Gastroesophageal sphincter (tissue), 4 donors: ENCODE data around the gene PDZD11. TPM values are rescaled to one million over a fixed set of nuclear protein-coding genes. Genes with fewer than 3 reads are reported as not detected.
A peak's percentile ranks its signal among the peaks of the same experiment; 100 is the strongest.

Source experiments
- ATAC-seq: fragments of 150-250 bp; one replicate; pipeline ENCODE4 v1.9.1; 2016; ENCODE audit warnings: mild to moderate bottlenecking, moderate library complexity
- H3K27ac ChIP-seq, 4 donors: fragments of 200-600 bp; sonication (generic) in 3 of 4; 1 replicate in 3 of 4; 2 replicates in 1 of 4; pipeline ENCODE4 v1.5.1; 2016 to 2019
- H3K27me3 ChIP-seq: fragments of 200-600 bp; sonication (generic); one replicate; pipeline ENCODE4 v1.5.1; 2019
- H3K36me3 ChIP-seq, 2 donors: fragments of 200-600 bp; sonication (generic); one replicate each; pipeline ENCODE4 v1.5.1; 2019; ENCODE audit warnings: control low read depth in 1 of 2
- H3K4me1 ChIP-seq, 3 donors: fragments of 200-600 bp; sonication (generic); 1 replicate in 2 of 3; 2 replicates in 1 of 3; pipeline ENCODE4 v1.5.1; 2016 to 2019; ENCODE audit warnings: control low read depth in 2 of 3
- H3K4me3 ChIP-seq, 2 donors: fragments of 200-600 bp; sonication (generic); one replicate each; pipeline ENCODE4 v1.5.1; 2019; ENCODE audit warnings: mild to moderate bottlenecking in 1 of 2, moderate library complexity in 1 of 2
- H3K9me3 ChIP-seq, 3 donors: fragments of 200-600 bp; sonication (generic); one replicate each; pipeline ENCODE4 v1.5.1; 2017 to 2019; ENCODE audit warnings: control low read depth in 2 of 3
- EP300 ChIP-seq: sonication (generic); formaldehyde crosslinking; IDR thresholded peaks from one replicate; pipeline ENCODE4 v1.6.1; 2017; ENCODE audit warnings: antibody characterized with exemption, mild to moderate bottlenecking
- POLR2A ChIP-seq, 2 donors: fragments of 450-650 bp; IDR thresholded peaks; one replicate each; pipeline ENCODE4 v1.6.1; 2017; ENCODE audit warnings: antibody characterized with exemption in 2 of 2, mild to moderate bottlenecking in 2 of 2, moderate library complexity in 1 of 2
- POLR2AphosphoS5 ChIP-seq: sonication (generic); formaldehyde crosslinking; IDR thresholded peaks from one replicate; pipeline ENCODE4 v1.6.1; 2017; ENCODE audit warnings: antibody characterized with exemption
- WGBS, 2 donors: methylation state at CpG; one replicate each; pipeline ENCODE4 v1.1.5; 2018; ENCODE audit warnings: low coverage in 1 of 2; 5-methylcytosine and 5-hydroxymethylcytosine counted together
- total RNA-seq, 4 donors: library from RNA; depleted of rRNA; stranded (reverse); fragments of >200 nt; gene quantifications; one replicate each; pipeline ENCODE4 v1.1.0, GENCODE V29; 2016
- TF ChIP-seq, protein P1 (sequence below), 4 experiments: fragments of 200-600 bp in 2 of 4; fragments of 450-650 bp in 2 of 4; sonication (generic) in 1 of 4; IDR thresholded peaks; one replicate each; pipeline ENCODE4 v1.5.1; 2017 to 2019; ENCODE audit warnings: antibody characterized with exemption in 4 of 4, mild to moderate bottlenecking in 2 of 4, moderate library complexity in 2 of 4

Gene PDZD11
- total RNA-seq, 4 donors from 2014 or later = 27.7 to 33.5 (median 32.3) TPM

DNA sequence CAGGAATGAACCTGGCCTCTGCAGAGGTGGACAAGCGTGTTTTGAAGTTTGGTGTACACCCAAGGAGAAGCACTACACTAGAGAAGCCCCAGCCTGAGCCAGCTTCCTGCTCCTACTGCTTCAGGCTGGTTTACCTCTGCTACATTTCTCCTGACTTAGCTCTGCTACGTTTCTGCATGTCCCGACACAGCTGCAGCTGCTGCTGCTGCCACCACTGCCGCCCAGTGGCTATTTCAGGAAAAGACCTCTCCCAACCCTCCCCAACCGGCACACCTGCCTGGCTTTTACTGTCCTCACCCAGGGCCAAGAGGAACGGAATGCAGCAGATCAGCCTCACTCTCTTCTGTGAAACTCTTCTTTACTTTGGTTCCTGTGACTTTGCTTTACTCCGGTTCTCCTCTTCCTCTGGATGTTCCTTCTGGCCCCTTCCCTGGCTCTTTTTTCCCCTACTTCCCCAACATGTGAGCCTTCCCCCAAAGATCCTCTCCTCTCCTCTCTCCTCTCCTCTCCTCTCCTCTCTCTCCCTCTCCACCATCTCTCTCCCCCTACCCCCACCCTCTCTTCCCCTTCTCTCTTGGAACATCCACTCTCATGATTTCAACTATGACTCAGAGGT, 26.7 kb downstream of the PDZD11 start:
- Histone ChIP-seq H3K36me3 (no peaks in the 10 kb centered on the region), H3K27me3 (no peaks in the 10 kb centered on the region), H3K4me1 (no peaks in the 10 kb centered on the region), H3K4me3 (no peak overlapping the region), H3K9me3 (no peaks in the 10 kb centered on the region), H3K27ac (no peak overlapping the region)
- 12 to 13% methylated on average over 2 to 6 of the region's 7 CpGs for WGBS, 2 donors
- no peak for TF ChIP-seq POLR2A (IDR thresholded peaks at IDR 0.05)
- TF ChIP-seq, protein P1, sequence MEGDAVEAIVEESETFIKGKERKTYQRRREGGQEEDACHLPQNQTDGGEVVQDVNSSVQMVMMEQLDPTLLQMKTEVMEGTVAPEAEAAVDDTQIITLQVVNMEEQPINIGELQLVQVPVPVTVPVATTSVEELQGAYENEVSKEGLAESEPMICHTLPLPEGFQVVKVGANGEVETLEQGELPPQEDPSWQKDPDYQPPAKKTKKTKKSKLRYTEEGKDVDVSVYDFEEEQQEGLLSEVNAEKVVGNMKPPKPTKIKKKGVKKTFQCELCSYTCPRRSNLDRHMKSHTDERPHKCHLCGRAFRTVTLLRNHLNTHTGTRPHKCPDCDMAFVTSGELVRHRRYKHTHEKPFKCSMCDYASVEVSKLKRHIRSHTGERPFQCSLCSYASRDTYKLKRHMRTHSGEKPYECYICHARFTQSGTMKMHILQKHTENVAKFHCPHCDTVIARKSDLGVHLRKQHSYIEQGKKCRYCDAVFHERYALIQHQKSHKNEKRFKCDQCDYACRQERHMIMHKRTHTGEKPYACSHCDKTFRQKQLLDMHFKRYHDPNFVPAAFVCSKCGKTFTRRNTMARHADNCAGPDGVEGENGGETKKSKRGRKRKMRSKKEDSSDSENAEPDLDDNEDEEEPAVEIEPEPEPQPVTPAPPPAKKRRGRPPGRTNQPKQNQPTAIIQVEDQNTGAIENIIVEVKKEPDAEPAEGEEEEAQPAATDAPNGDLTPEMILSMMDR (IDR thresholded peaks at IDR 0.05) = peak in 3 of 4 experiments; percentile 9 to 41 (median 12)
- ATAC-seq = no peak

GRCh38 chrX:70260104-70260503, 29.6 kb downstream of the PDZD11 start, which contains the start of gene P2RY4:
TSS of gene P2RY4 (minus strand) at chrX:70260204. CDS start at chrX:70259624, 580 bp downstream.
- H3K27me3 ChIP-seq = no peaks in the 10 kb centered on the region
- no peak within 1 kb of the TSS for H3K4me3 ChIP-seq
- WGBS, 2 donors = 17 to 100% methylated on average over 1 of the region's 4 CpGs
- H3K9me3 ChIP-seq = no peaks in the 10 kb centered on the region
- ATAC-seq = no peak
- no peak for TF ChIP-seq EP300
- no peak for TF ChIP-seq POLR2A (IDR thresholded peaks at IDR 0.05)
- TF ChIP-seq, protein P1 (IDR thresholded peaks at IDR 0.05) = no peak
- no peak for TF ChIP-seq POLR2AphosphoS5
- no peaks in the 10 kb centered on the region for H3K4me1 ChIP-seq
- H3K36me3 ChIP-seq = no peaks in the 10 kb centered on the region
- no peak within 1 kb of the TSS for H3K27ac ChIP-seq

GRCh38 chrX:70257423-70258288, 32.1 kb downstream of the PDZD11 start:
- TF ChIP-seq EP300 = no peak
- TF ChIP-seq POLR2A (IDR thresholded peaks at IDR 0.05) = no peak
- TF ChIP-seq, protein P1 (IDR thresholded peaks at IDR 0.05) = no peak
- TF ChIP-seq POLR2AphosphoS5 = no peak
- Histone ChIP-seq H3K4me3 (no peak overlapping the region), H3K9me3 (no peaks in the 10 kb centered on the region), H3K36me3 (no peaks in the 10 kb centered on the region), H3K27me3 (no peaks in the 10 kb centered on the region), H3K4me1 (no peaks in the 10 kb centered on the region), H3K27ac (no peak overlapping the region)
- WGBS, 2 donors = 83 to 90% methylated on average over 1 to 2 of the region's 5 CpGs
- ATAC-seq = no peak

GRCh38 chrX:70255452-70255851, 34.3 kb downstream of the PDZD11 start:
- WGBS, 2 donors = 51 to 63% methylated on average over 2 of the region's 2 CpGs
- no peaks in the 10 kb centered on the region for H3K4me1 ChIP-seq
- no peak for ATAC-seq

More at GRCh38 chrX:70255452-70255851, 34.3 kb downstream of the PDZD11 start:
- H3K27me3 ChIP-seq = no peaks in the 10 kb centered on the region
- H3K9me3 ChIP-seq = no peaks in the 10 kb centered on the region
- no peak overlapping the region for H3K27ac ChIP-seq
- TF ChIP-seq POLR2AphosphoS5 (no peak), EP300 (no peak), POLR2A (IDR thresholded peaks at IDR 0.05) (no peak)
- TF ChIP-seq, protein P1 (IDR thresholded peaks at IDR 0.05) = no peak
- H3K4me3 ChIP-seq = no peak overlapping the region
- H3K36me3 ChIP-seq = no peaks in the 10 kb centered on the region
